ENCODE results near the gene IGFL4.

Gene IGFL4

DNA sequence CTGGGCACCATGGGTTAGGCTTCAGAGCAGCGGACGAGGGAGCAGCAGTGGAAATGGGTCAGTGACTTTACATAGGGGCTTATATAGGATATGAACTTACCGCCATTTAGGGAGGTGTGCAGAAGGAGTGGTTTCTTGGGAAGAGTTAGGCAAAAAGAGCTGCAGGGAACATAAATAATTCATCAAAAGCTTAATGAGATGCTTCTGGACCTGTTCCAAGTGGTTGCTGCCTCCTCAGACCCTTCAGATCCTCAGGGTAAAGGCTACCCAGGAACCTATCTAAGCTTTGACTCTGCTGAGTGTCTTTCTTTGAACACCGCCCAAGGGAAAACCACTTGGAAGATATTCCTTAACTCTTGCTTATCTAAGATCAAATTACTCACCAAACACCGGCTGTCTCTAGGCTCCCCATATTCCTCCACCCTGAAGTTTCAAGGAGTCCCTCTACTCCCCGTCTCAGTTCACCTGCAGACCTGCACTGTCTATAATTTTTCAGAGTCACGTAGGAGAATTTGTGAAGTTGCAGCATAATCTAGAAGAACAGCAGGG is at the start of gene IGFL4:
TSS of gene IGFL4 (minus strand) at position 51 of the 549 bp plus-strand sequence. CDS start at position 11, 40 bp downstream.
- DNase-seq (ENCODE audit: low spot score) = peak; percentile 46

- no peak for DNase-seq (ENCODE audit: low spot score)
Observed at GRCh38 chr19:46090444-46090843, 49.6 kb upstream of the IGFL4 start.

- no peak for DNase-seq (ENCODE audit: low spot score)
Observed at GRCh38 chr19:46089432-46089831, 48.6 kb upstream of the IGFL4 start.

DNA sequence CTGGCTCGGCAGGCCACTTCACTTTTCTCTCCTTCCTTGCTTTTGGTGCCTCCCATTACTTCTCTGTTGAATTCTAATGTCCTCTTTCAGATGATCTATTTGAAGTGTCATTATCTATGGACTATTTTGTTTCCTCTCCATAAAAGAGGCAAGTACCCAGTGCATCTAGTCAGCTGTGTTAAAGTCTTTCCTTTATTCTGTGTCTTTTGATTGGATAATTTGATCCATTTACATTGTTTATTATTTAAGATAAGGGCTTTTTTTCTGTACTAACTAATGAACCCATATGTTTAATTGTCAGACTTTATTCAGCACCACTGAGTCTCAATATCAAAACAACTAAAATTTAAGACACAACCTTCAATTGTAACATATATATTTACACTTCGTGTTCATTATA is 47.3 kb upstream of the IGFL4 start:
- no peak for DNase-seq (ENCODE audit: low spot score)

- DNase-seq (ENCODE audit: low spot score) = no peak
Observed at GRCh38 chr19:46085888-46086287, 45.1 kb upstream of the IGFL4 start.

DNA sequence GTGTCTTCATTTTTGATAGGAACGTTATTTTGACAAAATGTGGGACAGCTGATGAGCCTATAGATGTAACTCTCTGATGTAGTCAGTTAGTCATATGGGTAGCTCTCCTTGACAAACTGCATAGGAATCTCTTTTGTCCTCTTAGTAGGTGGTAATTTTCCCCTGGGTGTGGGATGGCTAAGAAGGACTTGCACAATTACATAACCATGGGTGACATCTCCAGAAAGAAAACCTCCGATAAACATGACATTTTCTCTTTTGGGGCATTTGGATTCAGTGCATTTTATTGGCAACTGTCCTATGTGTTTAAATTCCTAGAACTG is 41.9 kb upstream of the IGFL4 start:
- DNase-seq (ENCODE audit: low spot score) = no peak

DNA sequence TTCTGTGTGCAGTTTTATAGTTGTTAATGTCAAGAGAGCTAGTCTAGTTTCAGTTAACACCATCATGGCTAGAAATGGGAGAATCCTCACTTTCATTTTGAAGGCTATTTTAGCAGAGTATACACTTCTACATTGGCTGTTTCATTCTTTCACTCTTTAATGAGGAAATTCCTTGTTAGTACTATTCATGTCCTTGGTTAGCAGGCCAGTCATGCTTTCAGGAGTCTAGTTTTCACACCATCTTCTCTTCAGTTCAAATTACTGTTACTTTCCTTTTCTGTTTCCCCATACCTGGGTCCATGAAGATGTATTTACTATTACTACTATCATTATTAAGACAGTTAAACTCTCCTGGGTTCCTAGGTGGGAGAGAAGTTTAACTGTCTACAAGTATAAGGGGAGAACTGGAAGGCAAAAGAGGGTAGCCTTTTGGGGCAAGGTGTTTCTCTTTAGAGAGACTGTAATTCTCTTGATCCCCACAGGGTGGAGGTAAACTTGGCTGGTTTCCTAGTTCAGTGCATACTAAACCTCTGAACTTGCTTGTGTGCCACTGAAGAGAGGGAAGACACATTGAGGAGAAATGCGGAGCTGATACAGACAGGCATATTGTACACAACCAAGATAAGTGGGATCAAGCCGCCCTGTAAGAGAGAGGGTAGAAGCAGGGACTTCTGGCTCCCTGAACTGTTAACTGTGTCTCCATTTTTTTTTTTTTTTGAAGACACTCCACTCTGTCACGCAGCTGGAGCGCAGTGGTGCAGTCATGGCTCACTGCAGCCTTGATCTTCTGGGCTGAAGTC is 41.3 kb upstream of the IGFL4 start:
- peak; percentile 82 for DNase-seq (ENCODE audit: low spot score)

DNA sequence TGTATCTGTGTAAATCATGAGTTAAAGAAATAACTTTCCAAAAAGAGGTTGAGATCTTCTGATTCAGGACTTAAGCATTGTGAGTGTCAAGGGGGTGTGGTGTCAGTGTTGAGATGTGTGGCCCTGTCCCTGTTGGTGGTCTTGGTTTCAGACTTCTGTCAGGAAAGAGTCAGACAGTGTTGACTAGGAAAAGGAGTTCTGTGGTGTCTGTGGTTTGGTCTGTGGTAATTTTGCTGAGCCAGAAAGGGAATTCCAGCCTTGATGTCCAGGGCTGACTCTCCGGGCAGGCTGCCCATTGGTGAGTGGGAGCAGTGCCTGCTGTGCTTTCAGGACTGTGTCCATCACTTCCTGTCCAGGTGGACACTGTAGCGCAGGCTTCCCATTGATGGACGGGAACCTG is 39.8 kb upstream of the IGFL4 start:
- peak; percentile 93 for DNase-seq (ENCODE audit: low spot score)

DNA sequence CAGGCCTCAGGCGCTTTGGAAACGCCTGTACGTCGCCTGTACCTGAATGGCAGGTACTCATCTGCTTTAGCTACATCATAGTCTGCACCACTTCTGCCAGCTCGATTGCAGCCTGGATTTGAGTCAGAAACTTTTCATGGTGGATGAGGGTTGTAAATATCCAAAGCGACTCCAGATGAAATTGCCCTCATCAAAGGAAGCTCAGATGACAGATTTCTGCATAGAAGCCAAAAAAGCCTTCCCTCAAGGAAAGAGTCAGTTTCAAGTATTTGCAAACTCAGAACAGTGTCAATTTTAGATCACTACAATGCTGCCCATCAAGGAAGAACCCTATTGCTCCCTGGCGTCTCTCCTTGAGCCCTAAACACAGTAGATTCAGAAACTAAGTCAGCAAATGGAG is 38.8 kb upstream of the IGFL4 start:
- DNase-seq (ENCODE audit: low spot score) = no peak

- DNase-seq (ENCODE audit: low spot score) = peak; percentile 53
Observed at GRCh38 chr19:46078573-46079332, 38.0 kb upstream of the IGFL4 start.

- DNase-seq (ENCODE audit: low spot score) = no peak
Observed at GRCh38 chr19:46077815-46078167, 37.0 kb upstream of the IGFL4 start.

DNA sequence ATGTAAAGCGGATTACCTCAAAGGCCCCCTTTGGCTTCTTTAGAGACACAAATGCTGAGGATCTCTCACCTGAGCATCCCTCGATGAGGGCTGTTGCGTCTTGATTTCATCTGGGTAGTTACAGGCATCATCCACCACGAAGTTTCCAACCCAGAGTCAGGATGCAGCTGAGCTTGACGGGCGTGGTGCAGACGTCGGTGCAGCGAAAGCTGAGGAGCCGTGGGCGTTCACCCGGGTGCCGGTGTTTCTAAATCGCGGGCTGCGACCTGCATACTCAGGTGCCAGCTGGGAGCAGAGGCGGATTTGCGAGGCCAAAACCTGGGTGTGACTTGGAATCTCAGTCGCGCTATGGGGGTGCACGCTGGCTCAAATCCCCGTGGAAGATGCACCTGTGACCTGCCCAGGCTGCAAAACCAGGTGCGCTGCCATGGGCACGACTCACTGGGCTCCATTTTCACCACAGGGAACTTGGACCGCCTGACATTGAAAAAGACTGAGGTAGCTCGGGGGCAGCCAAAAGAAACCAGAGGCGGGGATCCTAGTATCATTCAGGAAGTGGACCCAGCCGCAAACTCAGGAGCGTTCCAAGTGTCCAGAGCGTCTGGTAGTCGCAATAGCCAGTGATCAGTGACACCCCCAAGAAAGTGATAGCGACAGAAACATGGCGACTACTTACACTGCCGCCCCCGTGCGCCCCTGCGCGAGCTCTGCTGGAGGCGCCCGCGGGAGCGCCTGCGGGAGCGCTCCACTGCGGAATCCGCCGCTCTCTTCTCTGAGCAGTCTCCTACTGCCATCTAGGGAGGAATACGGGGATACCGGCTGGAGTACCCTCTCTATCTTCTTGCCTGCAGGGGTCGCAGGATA is 36.4 kb upstream of the IGFL4 start:
- peak; percentile 98 for DNase-seq (ENCODE audit: low spot score)

- peak; percentile 55 for DNase-seq (ENCODE audit: low spot score)
Observed at GRCh38 chr19:46076031-46076880, 35.5 kb upstream of the IGFL4 start.

- peak; percentile 48 for DNase-seq (ENCODE audit: low spot score)
Observed at GRCh38 chr19:46073268-46073922, 32.6 kb upstream of the IGFL4 start.

- no peak for DNase-seq (ENCODE audit: low spot score)
Observed at GRCh38 chr19:46069806-46070341, 29.1 kb upstream of the IGFL4 start.

GRCh38 chr19:46068345-46069258 is 27.8 kb upstream of the IGFL4 start:
- peak; percentile 100 for DNase-seq (ENCODE audit: low spot score)

DNA sequence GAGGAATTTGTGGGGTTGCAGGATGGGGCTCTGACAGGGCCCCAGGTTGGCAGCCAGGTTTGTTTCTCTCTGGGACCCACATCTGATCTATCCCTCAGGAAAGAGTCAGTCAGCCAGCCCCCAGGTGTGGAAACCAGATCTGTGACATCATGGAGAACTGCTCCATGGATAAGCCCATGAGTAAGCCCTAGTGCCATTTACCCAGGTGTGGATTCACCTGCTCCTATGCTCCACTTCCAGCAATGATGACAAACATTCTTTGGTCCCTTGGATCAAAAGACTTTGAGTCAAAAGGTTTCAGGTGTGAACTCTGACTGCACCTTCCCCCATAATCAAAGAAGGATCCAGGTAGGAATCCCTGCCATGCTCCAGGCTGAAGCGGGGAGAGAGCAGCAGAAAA is 26.9 kb upstream of the IGFL4 start:
- DNase-seq (ENCODE audit: low spot score) = peak; percentile 97

DNA sequence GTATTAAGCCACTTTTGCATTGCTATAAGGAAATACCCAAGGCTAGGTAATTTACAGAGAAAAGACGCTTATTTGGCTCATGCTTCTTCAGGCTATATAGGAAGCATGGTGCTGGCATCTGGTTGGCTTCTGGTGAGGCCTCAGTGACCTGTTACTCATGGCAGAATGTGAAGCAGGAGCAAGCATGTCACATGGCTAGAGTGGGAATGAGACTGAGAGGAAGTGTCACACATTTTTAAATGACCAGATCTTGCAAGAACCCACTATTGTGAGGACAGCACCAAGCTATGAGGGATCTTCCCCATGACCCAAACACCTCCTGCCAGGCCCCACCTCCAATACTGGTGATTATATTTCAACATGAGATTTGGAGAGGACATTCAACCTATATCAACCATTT is 25.7 kb upstream of the IGFL4 start:
- DNase-seq (ENCODE audit: low spot score) = no peak

GRCh38 chr19:46065486-46066071 is 24.8 kb upstream of the IGFL4 start:
- DNase-seq (ENCODE audit: low spot score) = no peak
